Measurements from ENCODE around the gene APOBEC3F. TPM values are rescaled to one million over a fixed set of nuclear protein-coding genes. Genes with fewer than 3 reads are reported as not detected.
A peak's percentile ranks its signal among the peaks of the same experiment; 100 is the strongest.

APOBEC3F gene
- total RNA-seq, 1 experiment from 2014 or later: 8.9 TPM

GRCh38 chr22:39098026-39098425, 57.4 kb downstream of the APOBEC3F start:
- Mint-ChIP-seq H3K9me3 (no peaks in the 10 kb centered on the region; a peak in 1 of 5 replicates), H3K4me1 (peaks cover 32 to 45% of the 10 kb centered on the region in 2 experiments), H3K27ac (peak overlapping the region; percentile 85 to 92 (median 86); a peak in 6 of 7 replicates), H3K27me3 (ENCODE audit: low read depth) (peaks cover 2% of the 10 kb centered on the region), H3K4me3 (no peak overlapping the region; a peak in 1 of 5 replicates), H3K36me3 (ENCODE audit: insufficient read depth in 1 of 3, low read depth in 3 of 3) (no peaks in the 10 kb centered on the region)
- H3K18ac ChIP-seq (ENCODE audit: insufficient read length, low read depth, low read length): no peak overlapping the region
- H3K9me3 ChIP-seq (ENCODE audit: control insufficient read depth, low read depth, low read length): no peaks in the 10 kb centered on the region
- H4K8ac ChIP-seq (replicated peaks; ENCODE audit: insufficient read length, low read depth, low read length): no peak overlapping the region
- no peak overlapping the region for H2BK12ac ChIP-seq (ENCODE audit: insufficient read length, low read depth, low read length)
- no peaks in the 10 kb centered on the region for H3K79me2 ChIP-seq (ENCODE audit: insufficient read depth, low read length)
- H3K23ac ChIP-seq (ENCODE audit: insufficient read length, low read depth, low read length): no peak overlapping the region
- H3K14ac ChIP-seq (ENCODE audit: insufficient read depth, low read length): no peak overlapping the region
- H3K27me3 ChIP-seq (ENCODE audit: insufficient read depth, low read length): no peaks in the 10 kb centered on the region
- no peak overlapping the region for H2AK5ac ChIP-seq (ENCODE audit: insufficient read length, low read length)
- no peak overlapping the region for H2BK120ac ChIP-seq (ENCODE audit: low read depth, low read length, poor library complexity, severe bottlenecking)
- peak; percentile 81 for DNase-seq
- H3K4me2 ChIP-seq (ENCODE audit: insufficient read depth, insufficient read length, low read length): no peak overlapping the region
- no peak overlapping the region for H2BK15ac ChIP-seq (ENCODE audit: low read depth, low read length)
- H3K27ac ChIP-seq (ENCODE audit: insufficient read length, low read depth, low read length): no peak overlapping the region
- no peaks in the 10 kb centered on the region for H3K79me1 ChIP-seq (ENCODE audit: insufficient read depth, low read depth, low read length, poor library complexity, severe bottlenecking)
- H4K91ac ChIP-seq (ENCODE audit: insufficient read length, low read depth, low read length): no peak overlapping the region
- TF ChIP-seq CTCF (conservative IDR thresholded peaks at IDR 0.05): no peak
- no peak overlapping the region for H3K4ac ChIP-seq (ENCODE audit: low read depth, low read length)
- H3K4me1 ChIP-seq (ENCODE audit: insufficient read depth, low read length): no peaks in the 10 kb centered on the region; the same call in 1 of the 2 replicates
- no peak overlapping the region for H3T11ph ChIP-seq (ENCODE audit: low read length)
- no peak overlapping the region for H2BK20ac ChIP-seq (ENCODE audit: low read depth, low read length, poor library complexity, severe bottlenecking)
- WGBS (ENCODE audit: extremely low coverage, insufficient read length, low lambda C conversion rate): no CpG with 5 or more reads among the region's 6 CpGs
- H3K23me2 ChIP-seq (ENCODE audit: insufficient read length, low read depth, low read length, poor library complexity, severe bottlenecking): peaks cover 2% of the 10 kb centered on the region
- H3K56ac ChIP-seq (ENCODE audit: insufficient read length, low read depth, low read length): no peak overlapping the region
- no peaks in the 10 kb centered on the region for H4K20me1 ChIP-seq (ENCODE audit: control insufficient read depth, insufficient read depth, insufficient read length)
- H2BK5ac ChIP-seq (ENCODE audit: insufficient read length, low read length): no peak overlapping the region
- no peak overlapping the region for H2AFZ ChIP-seq (ENCODE audit: low read length)
- H4K5ac ChIP-seq (ENCODE audit: insufficient read length, low read depth, low read length): no peak overlapping the region
- H3K9ac ChIP-seq (ENCODE audit: extremely low read depth, insufficient read length, low read length): no peak overlapping the region

Data from H9 (cell line).